GM19035 (cell line): ENCODE data around the gene SF3B5.
"Not testable (repeated sequence)": the region's sequence is repeated elsewhere in the genome, so short reads cannot be mapped to it uniquely, and the experiment has no call there.

Experiments
- ATAC-seq: cut with Tn5 transposase; IDR thresholded peaks from one replicate; pipeline ENCODE4 v1.9.1; 2021; ENCODE audit not compliant: unreplicated experiment

The SF3B5 gene

GRCh38 chr6:144064402-144065212 lies 30.8 kb downstream of the SF3B5 start:
- ATAC-seq = peak; percentile 22

- ATAC-seq = peak; percentile 87
Measured at GRCh38 chr6:144063744-144064401, 31.5 kb downstream of the SF3B5 start.

GRCh38 chr6:144063246-144063743 lies 32.1 kb downstream of the SF3B5 start:
- ATAC-seq = peak; percentile 0

- no peak for ATAC-seq
Measured at GRCh38 chr6:144062786-144063185, 32.6 kb downstream of the SF3B5 start.

- ATAC-seq = no peak
Measured at GRCh38 chr6:144059139-144059538, 36.2 kb downstream of the SF3B5 start.

- peak; percentile 93 for ATAC-seq
Measured at GRCh38 chr6:144055121-144055931, 40.0 kb downstream of the SF3B5 start.

- ATAC-seq = no peak
Measured at GRCh38 chr6:144053601-144054000, 41.8 kb downstream of the SF3B5 start.

GRCh38 chr6:144052488-144052887 lies 42.9 kb downstream of the SF3B5 start:
- no peak for ATAC-seq

GRCh38 chr6:144049386-144049785 lies 46.0 kb downstream of the SF3B5 start:
- ATAC-seq = no peak

GRCh38 chr6:144047688-144048087 lies 47.7 kb downstream of the SF3B5 start:
- no peak for ATAC-seq

- not testable (repeated sequence) for ATAC-seq
Measured at GRCh38 chr6:144046672-144047071, 48.7 kb downstream of the SF3B5 start.

GRCh38 chr6:144044989-144045388 lies 50.4 kb downstream of the SF3B5 start:
- ATAC-seq = not testable (repeated sequence)
